Measurements from ENCODE around the gene XPO4.

DNA sequence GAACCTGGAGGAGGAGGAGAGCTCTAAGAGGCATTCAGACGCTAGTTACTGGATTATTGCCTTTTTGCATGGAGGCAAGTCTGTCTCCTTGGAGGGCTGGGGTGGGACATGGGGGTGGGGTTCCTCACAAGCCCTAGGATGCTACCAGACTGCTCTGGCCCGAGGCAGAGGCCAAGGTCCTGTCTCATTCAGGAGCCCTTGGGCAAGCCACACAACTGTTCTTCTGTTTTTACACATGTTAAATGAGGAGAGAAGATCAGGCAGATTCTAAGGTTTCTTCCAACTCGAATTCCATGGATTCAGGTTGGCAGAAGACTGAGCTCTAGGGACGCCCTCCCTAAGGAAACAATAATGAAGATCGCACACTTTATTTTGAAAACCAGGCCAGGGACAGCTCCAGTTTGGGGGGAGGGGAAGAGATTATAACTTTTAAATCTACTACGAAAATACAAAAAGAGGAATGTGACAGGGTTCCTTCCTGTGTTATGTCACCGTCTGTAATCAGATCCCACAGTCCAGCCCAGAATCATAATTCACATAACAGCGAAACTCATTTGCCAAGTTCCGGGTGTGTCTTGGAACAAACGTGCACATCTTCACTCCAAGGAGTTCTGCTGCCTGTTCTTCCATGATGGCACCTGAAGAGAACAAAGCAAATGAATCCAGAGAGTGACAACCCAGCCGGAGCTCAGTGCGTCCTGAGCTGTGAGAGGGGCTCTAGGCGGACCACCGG, 173.8 kb downstream of the XPO4 start:
- TF ChIP-seq, protein P1, sequence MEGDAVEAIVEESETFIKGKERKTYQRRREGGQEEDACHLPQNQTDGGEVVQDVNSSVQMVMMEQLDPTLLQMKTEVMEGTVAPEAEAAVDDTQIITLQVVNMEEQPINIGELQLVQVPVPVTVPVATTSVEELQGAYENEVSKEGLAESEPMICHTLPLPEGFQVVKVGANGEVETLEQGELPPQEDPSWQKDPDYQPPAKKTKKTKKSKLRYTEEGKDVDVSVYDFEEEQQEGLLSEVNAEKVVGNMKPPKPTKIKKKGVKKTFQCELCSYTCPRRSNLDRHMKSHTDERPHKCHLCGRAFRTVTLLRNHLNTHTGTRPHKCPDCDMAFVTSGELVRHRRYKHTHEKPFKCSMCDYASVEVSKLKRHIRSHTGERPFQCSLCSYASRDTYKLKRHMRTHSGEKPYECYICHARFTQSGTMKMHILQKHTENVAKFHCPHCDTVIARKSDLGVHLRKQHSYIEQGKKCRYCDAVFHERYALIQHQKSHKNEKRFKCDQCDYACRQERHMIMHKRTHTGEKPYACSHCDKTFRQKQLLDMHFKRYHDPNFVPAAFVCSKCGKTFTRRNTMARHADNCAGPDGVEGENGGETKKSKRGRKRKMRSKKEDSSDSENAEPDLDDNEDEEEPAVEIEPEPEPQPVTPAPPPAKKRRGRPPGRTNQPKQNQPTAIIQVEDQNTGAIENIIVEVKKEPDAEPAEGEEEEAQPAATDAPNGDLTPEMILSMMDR (conservative IDR thresholded peaks at IDR 0.05 in 1 of 2, IDR thresholded peaks at IDR 0.05 in 1 of 2; ENCODE audit: low read depth in 1 of 2, low read length in 2 of 2) = no peak
- no peak for TF ChIP-seq EZH2 (IDR thresholded peaks at IDR 0.05; ENCODE audit: low read length, missing control alignments)
